PC-9 (cell line): ENCODE data around the gene IARS2.

Source experiments
- CTCF ChIP-seq: fragments of 200-600 bp; sonication (generic); conservative IDR thresholded peaks from 2 replicates; pipeline ENCODE4 v1.6.1; 2017; ENCODE audit warnings: mixed run types, antibody characterized with exemption, mild to moderate bottlenecking, moderate library complexity
- EZH2 ChIP-seq: fragments of 200-600 bp; sonication (generic); IDR thresholded peaks from 2 replicates; pipeline ENCODE4 v1.8.0; 2017; ENCODE audit warnings: antibody characterized with exemption, low read depth

- TF ChIP-seq CTCF (0 out of 2 replicates have a peak, but pooled peaks have one; percentile 17), EZH2 (no peak)
Measured at GRCh38 chr1:220089650-220090556, 4.0 kb upstream of the IARS2 start, which contains the start of gene BPNT1.
